Measurements from ENCODE around the gene CYLD.

The CYLD gene

DNA sequence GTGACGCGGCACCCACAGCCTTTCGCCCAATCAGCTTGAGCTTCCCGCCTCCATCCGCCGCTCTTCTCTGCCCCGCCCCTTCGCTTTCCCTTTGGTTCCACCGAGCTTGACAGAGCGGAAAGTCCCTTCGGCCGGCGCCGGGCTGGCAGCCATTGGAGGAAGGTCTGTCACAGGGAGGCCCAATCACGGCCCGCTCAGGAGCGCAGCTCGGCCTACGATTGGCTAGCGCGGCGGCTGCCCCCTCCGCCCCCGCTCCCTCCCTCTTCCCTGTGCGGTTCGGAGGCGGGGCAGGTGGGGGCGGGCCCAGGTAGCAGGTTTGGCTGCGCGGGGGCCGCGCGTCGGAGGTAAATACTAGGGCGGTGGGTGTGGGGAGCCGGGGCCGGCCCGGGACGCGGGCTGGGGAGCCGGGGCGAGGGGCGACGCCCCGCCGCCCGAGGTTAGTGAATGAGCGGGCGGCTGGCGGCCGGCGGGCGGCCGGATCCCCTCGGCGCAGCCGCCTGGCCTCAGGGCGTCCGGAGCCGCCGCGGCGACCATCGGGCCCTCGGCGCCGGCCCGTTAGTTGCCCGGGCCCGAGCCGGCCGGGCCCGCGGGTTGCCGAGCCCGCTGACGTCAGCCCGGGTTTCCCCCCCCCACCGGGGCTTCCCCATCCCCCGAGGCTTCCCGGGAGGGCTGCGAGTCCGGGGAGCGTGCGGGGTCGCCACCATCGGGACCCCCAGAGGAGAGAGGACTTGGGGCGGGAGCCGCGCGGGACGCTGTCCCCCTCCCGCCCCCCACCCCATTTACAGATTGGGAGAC is at the start of gene CYLD:
Gene CYLD (plus strand): TSS at position 306 of the 795 bp plus-strand sequence. CDS start 7,613 bp downstream, outside the sequence.
- H3K4me3 ChIP-seq (ENCODE audit: low read depth, low read length) = peak within 1 kb of the TSS; percentile 76
- TF ChIP-seq, protein P1, sequence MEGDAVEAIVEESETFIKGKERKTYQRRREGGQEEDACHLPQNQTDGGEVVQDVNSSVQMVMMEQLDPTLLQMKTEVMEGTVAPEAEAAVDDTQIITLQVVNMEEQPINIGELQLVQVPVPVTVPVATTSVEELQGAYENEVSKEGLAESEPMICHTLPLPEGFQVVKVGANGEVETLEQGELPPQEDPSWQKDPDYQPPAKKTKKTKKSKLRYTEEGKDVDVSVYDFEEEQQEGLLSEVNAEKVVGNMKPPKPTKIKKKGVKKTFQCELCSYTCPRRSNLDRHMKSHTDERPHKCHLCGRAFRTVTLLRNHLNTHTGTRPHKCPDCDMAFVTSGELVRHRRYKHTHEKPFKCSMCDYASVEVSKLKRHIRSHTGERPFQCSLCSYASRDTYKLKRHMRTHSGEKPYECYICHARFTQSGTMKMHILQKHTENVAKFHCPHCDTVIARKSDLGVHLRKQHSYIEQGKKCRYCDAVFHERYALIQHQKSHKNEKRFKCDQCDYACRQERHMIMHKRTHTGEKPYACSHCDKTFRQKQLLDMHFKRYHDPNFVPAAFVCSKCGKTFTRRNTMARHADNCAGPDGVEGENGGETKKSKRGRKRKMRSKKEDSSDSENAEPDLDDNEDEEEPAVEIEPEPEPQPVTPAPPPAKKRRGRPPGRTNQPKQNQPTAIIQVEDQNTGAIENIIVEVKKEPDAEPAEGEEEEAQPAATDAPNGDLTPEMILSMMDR (conservative IDR thresholded peaks at IDR 0.05; ENCODE audit: low read depth, low read length) = no peak
- DNase-seq (ENCODE audit: low read depth) = peak; percentile 100

DNA sequence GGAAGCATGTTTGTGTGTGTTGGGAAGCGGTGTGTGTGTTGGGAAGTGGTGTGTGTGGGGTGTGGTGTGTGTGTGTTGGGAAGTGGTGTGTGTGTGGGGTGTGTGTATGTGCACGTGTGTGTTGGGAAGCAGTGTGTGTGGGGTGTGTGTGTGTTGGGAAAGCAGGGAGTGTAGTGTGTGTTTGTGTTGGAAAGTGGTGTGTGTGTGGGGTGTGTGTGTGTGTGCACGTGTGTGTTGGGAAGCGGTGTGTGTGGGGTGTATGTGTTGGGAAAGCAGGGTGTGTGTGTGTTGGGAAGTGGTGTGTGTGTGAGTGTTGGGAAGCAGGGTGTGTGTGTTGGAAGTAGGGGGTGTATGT is 49.3 kb upstream of the CYLD start:
- TF ChIP-seq, protein P1 (conservative IDR thresholded peaks at IDR 0.05; ENCODE audit: low read depth, low read length) = no peak
- no peak for DNase-seq (ENCODE audit: low read depth)
- no peak overlapping the region for H3K4me3 ChIP-seq (ENCODE audit: low read depth, low read length)

DNA sequence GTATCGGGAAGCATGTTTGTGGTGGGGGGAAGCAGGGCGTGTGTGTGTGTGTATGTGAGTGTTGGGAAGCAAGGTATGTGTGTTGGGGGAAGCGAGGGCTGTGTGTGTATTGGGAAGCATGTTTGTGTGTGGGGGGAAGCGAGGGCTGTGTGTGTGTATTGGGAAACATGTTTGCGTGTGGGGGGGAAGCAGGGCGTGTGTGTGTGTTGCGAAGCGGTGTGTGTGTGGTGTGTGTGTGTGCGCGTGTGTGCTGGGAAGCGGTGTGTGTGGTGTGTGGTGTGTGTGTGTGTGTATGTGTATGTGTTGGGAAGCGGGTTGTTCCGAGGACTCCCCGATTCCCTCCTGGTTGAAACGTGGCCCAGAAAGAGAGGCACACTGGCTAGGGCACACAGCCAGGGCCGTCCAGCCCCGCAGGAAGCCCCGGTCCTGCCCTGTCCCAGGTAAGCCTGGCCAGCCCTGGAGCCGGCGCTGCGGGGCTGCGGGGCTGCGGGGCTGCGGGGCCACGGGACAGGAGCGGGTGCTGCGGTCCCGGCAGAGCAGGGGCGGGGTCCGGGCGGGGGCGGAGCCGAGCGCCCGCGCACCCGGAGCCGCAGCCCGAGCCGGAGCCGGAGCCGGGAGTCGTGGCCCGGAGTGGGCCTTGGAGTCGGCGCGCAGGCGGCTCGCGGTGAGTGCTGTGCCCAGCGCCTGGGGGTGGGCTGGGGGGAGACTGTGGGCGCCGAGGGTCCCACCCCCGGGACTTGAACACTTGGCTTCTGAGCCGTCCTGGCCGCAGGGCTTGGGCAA is 48.7 kb upstream of the CYLD start, which contains the start of gene NOD2:
Gene NOD2 (plus strand): TSS at position 608 of the 783 bp plus-strand sequence. CDS start 5,890 bp downstream, outside the sequence.
- H3K4me3 ChIP-seq (ENCODE audit: low read depth, low read length) = peak within 1 kb of the TSS; percentile 33
- TF ChIP-seq, protein P1 (conservative IDR thresholded peaks at IDR 0.05; ENCODE audit: low read depth, low read length) = no peak
- no peak for DNase-seq (ENCODE audit: low read depth)

DNA sequence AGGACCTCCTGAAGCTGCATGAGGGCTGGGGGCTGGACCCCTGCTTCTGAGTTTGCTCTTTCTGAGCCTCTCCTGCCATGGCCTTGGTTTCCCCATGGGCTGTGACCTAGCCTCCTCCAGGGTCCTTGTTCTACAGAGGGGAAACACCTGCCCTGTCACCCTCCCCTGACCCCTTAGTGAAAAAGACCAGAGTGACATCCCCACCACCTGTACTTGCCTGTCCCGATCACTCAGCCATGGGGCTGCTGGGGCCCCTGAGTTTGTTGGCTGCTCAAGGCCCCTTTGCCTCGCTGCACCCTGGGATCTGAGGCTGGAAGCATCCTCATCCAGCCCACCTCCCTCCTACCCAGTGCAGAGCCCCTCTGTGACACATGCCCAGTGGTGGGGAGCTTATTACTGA is 47.7 kb upstream of the CYLD start:
- no peak overlapping the region for H3K4me3 ChIP-seq (ENCODE audit: low read depth, low read length)
- no peak for DNase-seq (ENCODE audit: low read depth)
- TF ChIP-seq, protein P1 (conservative IDR thresholded peaks at IDR 0.05; ENCODE audit: low read depth, low read length) = no peak

DNA sequence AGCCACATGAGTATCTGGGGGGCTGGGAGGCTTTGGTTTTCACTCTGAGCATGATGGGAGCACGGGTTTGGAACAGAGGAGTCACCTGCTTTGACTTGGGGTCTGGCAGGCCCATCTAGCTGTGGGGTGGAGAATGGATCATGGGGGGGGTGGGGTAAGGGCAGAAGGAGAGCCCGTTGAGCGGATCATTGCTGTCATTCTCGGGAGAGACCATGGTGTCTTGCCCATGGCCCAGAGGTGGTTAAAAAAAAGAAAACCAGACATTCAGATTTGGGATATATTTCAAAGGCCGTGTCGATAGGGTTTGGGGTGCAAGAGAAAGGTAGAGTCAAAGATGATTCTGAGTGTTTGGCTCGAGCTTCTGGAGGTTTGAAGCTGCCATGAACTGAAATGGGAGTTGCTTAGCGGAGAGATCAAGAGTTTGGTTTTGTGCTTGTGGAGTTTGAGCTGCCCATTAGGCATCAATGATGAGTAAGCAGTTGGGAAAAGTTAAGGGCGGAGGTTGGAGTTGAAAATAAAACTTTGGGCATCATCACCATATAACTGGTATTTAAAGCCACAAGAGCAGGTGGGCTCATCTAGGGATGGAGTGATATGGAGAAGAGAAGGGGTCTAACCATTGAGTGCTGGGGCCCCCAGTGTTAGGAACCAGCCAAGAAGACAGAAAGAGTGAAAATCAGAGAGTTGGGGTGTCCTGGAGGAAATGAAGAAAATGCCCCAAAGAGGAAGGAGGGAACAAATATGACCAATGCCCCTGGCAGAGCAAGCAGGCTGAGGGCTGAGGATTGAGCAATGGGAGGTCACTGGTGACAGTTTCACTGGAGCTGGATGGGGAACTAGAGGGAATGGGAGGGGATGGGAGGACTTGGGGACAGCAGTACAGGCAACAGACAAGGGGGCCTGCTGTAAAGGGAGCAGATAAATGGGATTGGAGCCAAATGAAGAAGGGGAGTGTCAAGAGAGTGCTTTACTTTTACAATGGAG is 46.6 kb upstream of the CYLD start:
- DNase-seq (ENCODE audit: low read depth) = no peak
- no peak overlapping the region for H3K4me3 ChIP-seq (ENCODE audit: low read depth, low read length)
- TF ChIP-seq, protein P1 (conservative IDR thresholded peaks at IDR 0.05; ENCODE audit: low read depth, low read length) = no peak

DNA sequence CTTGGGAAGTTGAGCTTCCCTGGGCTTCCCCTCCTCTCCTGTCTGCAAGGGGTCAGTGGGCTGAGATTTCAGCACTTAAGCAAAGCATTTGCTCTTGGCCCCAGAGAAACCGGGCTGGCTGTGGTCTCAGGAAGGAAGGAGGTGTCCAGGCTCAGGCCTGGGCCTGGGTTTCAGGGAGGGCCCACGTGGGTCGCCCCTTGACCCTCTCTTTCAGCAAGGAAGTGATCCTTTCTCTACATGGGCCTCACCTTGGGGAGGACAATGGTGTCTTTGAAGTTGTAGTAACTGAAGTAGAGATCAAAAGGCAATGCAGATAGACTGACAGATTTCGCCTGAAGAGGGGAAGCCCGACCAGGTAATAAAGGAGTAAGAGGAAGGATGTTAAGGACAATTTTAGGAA is 45.8 kb upstream of the CYLD start:
- no peak overlapping the region for H3K4me3 ChIP-seq (ENCODE audit: low read depth, low read length)
- DNase-seq (ENCODE audit: low read depth) = no peak
- TF ChIP-seq, protein P1 (conservative IDR thresholded peaks at IDR 0.05; ENCODE audit: low read depth, low read length) = no peak
